ENCODE measurements around the gene KRTAP5-5.
"Not testable (repeated sequence)": the region's sequence is repeated elsewhere in the genome, so short reads cannot be mapped to it uniquely, and the experiment has no call there.

DNA sequence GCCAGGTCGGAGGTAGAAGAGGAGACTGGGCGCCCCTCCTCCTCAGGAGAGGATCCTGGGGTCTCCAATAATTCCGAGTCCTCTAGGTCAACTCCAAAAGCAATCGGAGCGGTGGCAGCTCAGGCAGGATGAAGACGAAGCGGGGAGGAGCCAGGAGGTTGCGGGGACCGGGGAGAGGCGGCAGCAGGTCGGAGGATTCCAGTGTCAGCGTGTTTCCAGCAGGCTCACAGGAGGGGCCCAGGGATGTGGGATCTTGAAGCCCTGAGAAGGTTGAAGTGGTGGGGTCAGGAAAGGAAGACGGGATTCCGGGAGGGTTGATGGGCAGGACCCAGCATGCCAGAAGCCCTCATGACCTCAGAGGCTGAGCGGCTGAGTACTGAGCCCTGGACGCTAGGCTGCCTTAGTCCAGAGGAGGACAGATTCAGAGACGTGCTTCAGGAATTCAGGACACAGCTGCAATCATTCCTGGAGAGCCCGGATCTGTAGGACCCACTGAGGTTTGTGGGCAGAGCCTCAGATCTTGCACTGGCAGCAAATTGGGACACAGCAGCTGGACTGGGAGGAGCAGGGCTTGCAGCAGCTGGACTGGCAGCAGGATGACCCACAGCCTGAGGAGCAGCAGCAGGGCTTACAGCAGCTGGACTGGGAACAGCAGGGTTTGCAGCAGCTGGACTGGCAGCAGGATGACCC, 22.3 kb upstream of the KRTAP5-5 start:
- TF ChIP-seq, protein P1, sequence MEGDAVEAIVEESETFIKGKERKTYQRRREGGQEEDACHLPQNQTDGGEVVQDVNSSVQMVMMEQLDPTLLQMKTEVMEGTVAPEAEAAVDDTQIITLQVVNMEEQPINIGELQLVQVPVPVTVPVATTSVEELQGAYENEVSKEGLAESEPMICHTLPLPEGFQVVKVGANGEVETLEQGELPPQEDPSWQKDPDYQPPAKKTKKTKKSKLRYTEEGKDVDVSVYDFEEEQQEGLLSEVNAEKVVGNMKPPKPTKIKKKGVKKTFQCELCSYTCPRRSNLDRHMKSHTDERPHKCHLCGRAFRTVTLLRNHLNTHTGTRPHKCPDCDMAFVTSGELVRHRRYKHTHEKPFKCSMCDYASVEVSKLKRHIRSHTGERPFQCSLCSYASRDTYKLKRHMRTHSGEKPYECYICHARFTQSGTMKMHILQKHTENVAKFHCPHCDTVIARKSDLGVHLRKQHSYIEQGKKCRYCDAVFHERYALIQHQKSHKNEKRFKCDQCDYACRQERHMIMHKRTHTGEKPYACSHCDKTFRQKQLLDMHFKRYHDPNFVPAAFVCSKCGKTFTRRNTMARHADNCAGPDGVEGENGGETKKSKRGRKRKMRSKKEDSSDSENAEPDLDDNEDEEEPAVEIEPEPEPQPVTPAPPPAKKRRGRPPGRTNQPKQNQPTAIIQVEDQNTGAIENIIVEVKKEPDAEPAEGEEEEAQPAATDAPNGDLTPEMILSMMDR (IDR thresholded peaks at IDR 0.05): not testable (repeated sequence)
- TF ChIP-seq POLR2AphosphoS5 (IDR thresholded peaks at IDR 0.05); POLR2A (IDR thresholded peaks at IDR 0.05; ENCODE audit: low read depth); EP300 (IDR thresholded peaks at IDR 0.05): not testable (repeated sequence)

All from esophagus muscularis mucosa (tissue), 4 donors.